Spinal cord (tissue), 10 donors: Measurements from ENCODE around the gene SGPL1. TPM values are rescaled to one million over a fixed set of nuclear protein-coding genes. Genes with fewer than 3 reads are reported as not detected.

Experiments used
- DNase-seq, 6 donors: peaks; one replicate each; pipeline versions ENCODE4 v3.0.0 to v3.0.0-alpha.2; 2013 to 2015; ENCODE audit warnings: low spot score in 6 of 6, low read depth in 4 of 6
- H3K27ac ChIP-seq: one replicate; pipeline ENCODE4 v1.5.1; 2013; ENCODE audit warnings: low read depth, low read length, control low read depth
- H3K27me3 ChIP-seq: one replicate; pipeline ENCODE4 v1.6.1; 2013; ENCODE audit warnings: low read length; ENCODE audit not compliant: control insufficient read depth, insufficient read depth
- H3K36me3 ChIP-seq: one replicate; pipeline ENCODE4 v1.6.1; 2013; ENCODE audit warnings: low read length; ENCODE audit not compliant: control insufficient read depth, insufficient read depth
- H3K4me1 ChIP-seq: one replicate; pipeline ENCODE4 v1.6.1; 2013; ENCODE audit warnings: low read length; ENCODE audit not compliant: control insufficient read depth, insufficient read depth
- H3K4me3 ChIP-seq: one replicate; pipeline ENCODE4 v1.5.1; 2013; ENCODE audit warnings: low read depth, low read length, control low read depth
- H3K9me3 ChIP-seq: one replicate; pipeline ENCODE4 v1.6.1; 2013; ENCODE audit warnings: low read length; ENCODE audit not compliant: control insufficient read depth, insufficient read depth
- WGBS: methylation state at CpG from one replicate; pipeline ENCODE4 v1.1.5; 2013; ENCODE audit warnings: missing lambda C conversion rate; ENCODE audit not compliant: insufficient coverage; 5-methylcytosine and 5-hydroxymethylcytosine counted together
- polyA plus RNA-seq, 2 donors: library from polyadenylated mRNA; unstranded; fragments of 120-200 nt; gene quantifications; one replicate each; pipeline ENCODE4 v1.2.1, GENCODE V29; 2013; ENCODE audit not compliant: insufficient read length in 2 of 2
- small RNA-seq: library from RNA; depleted of rRNA; stranded (forward); fragments of <200 nt; gene quantifications from one replicate; pipeline ENCODE3, GENCODE V24; 2014; ENCODE audit warnings: low replicate concordance
- total RNA-seq, 2 donors: library from RNA; depleted of rRNA in 1 of 2; stranded (reverse); fragments of 120-200 nt in 1 of 2; fragments of >200 nt in 1 of 2; gene quantifications; one replicate each; pipeline versions ENCODE4 v1.2.3 to v1.2.4, GENCODE V29; 2013 to 2014
- donor health status: healthy.

The SGPL1 gene
- total and polyA plus RNA-seq, 4 donors: 40.8 to 53.1 (median 49.2) TPM

- H3K27ac ChIP-seq: no peak overlapping the region
- H3K9me3 ChIP-seq: no peaks in the 10 kb centered on the region
- H3K4me1 ChIP-seq: peaks cover 27% of the 10 kb centered on the region
- 81% methylated on average over 4 of the region's 8 CpGs for WGBS
- no peaks in the 10 kb centered on the region for H3K36me3 ChIP-seq
- DNase-seq: no peak
- H3K27me3 ChIP-seq: no peaks in the 10 kb centered on the region
- no peak overlapping the region for H3K4me3 ChIP-seq
These were observed 107.9 kb downstream of the SGPL1 start for GRCh38 chr10:70923696-70924095.

- H3K9me3 ChIP-seq: no peaks in the 10 kb centered on the region
- no peaks in the 10 kb centered on the region for H3K27me3 ChIP-seq
- DNase-seq: peak in 2 of 6 donors; percentile 70 to 75
- H3K36me3 ChIP-seq: no peaks in the 10 kb centered on the region
- H3K4me1 ChIP-seq: peaks cover 22% of the 10 kb centered on the region
- WGBS: 17% methylated on average over 16 of the region's 22 CpGs
- no peak overlapping the region for H3K27ac ChIP-seq
- H3K4me3 ChIP-seq: no peak overlapping the region
These were observed 109.9 kb downstream of the SGPL1 start for GRCh38 chr10:70925377-70926225.

- Histone ChIP-seq H3K4me3 (no peak overlapping the region), H3K27ac (no peak overlapping the region), H3K9me3 (no peaks in the 10 kb centered on the region), H3K4me1 (peaks cover 22% of the 10 kb centered on the region), H3K27me3 (no peaks in the 10 kb centered on the region), H3K36me3 (no peaks in the 10 kb centered on the region)
- 74% methylated on average over 17 of the region's 18 CpGs for WGBS
- DNase-seq: peak in 1 of 6 donors; percentile 75
These were observed 110.7 kb downstream of the SGPL1 start for GRCh38 chr10:70926226-70927000.

- DNase-seq: peak in 1 of 6 donors; percentile 78
- no peaks in the 10 kb centered on the region for H3K27me3 ChIP-seq
- peaks cover 23% of the 10 kb centered on the region for H3K4me1 ChIP-seq
- H3K9me3 ChIP-seq: no peaks in the 10 kb centered on the region
- no peak overlapping the region for H3K4me3 ChIP-seq
- no peaks in the 10 kb centered on the region for H3K36me3 ChIP-seq
- no peak overlapping the region for H3K27ac ChIP-seq
- 73% methylated on average over 9 of the region's 13 CpGs for WGBS
These were observed 111.6 kb downstream of the SGPL1 start for GRCh38 chr10:70927189-70927943.

DNA sequence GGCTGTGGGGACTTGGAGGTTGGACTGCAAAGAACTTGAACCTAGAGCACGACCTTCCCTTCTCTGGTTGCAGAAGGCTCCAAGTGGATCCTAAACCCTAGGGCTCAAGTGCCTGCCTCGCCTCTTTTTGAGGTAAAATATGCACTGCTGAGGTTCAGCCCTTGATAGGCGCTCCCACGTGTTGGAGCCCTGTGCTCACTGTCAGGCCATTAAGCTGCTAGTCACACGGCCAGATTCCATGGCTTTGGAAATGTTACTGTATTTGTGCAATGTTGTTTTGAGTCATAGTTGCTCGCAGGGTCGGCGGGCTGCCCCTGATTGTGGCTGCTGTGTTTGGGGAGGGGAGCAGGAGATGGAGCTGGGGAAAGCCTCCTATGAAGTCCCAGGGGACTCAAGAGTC, 112.4 kb downstream of the SGPL1 start:
- no peak overlapping the region for H3K4me3 ChIP-seq
- H3K27me3 ChIP-seq: no peaks in the 10 kb centered on the region
- DNase-seq: no peak
- H3K27ac ChIP-seq: no peak overlapping the region
- no peaks in the 10 kb centered on the region for H3K9me3 ChIP-seq
- H3K4me1 ChIP-seq: peaks cover 27% of the 10 kb centered on the region
- WGBS: 76% methylated on average over 8 of the region's 8 CpGs
- H3K36me3 ChIP-seq: no peaks in the 10 kb centered on the region

- peak in 1 of 6 donors; percentile 48 for DNase-seq
- H3K27me3 ChIP-seq: no peaks in the 10 kb centered on the region
- peaks cover 29% of the 10 kb centered on the region for H3K4me1 ChIP-seq
- H3K9me3 ChIP-seq: no peaks in the 10 kb centered on the region
- WGBS: 61% methylated on average over 13 of the region's 17 CpGs
- no peaks in the 10 kb centered on the region for H3K36me3 ChIP-seq
- H3K27ac ChIP-seq: no peak overlapping the region
- H3K4me3 ChIP-seq: no peak overlapping the region
These were observed 114.7 kb downstream of the SGPL1 start for GRCh38 chr10:70930263-70931000.

Small RNA genes within 50 kb of the gene (small RNA-seq; reads per million reads assigned to genes)
- not detected for gene RPS26P40

Other genes starting within 250 kb of the SGPL1 start
- under 1 TPM; 0.40 to 0.44 TPM for gene PRF1, start 213.2 kb upstream of the SGPL1 start, total RNA-seq
- under 1 TPM; 0.16 to 0.39 TPM for gene PRF1, start 213.2 kb upstream of the SGPL1 start, polyA plus RNA-seq
- 1 to 10 TPM; 2.3 to 4.7 TPM for gene ADAMTS14, start 143.4 kb upstream of the SGPL1 start, total RNA-seq
- 1 to 10 TPM; 2.0 to 4.7 TPM for gene ADAMTS14, start 143.4 kb upstream of the SGPL1 start, polyA plus RNA-seq
- gene TBATA, start 30.6 kb upstream of the SGPL1 start, total RNA-seq: not detected
- not detected for gene TBATA, start 30.6 kb upstream of the SGPL1 start, polyA plus RNA-seq
- 10 to 100 TPM; 29.2 to 76.1 TPM for gene PCBD1, start 72.6 kb downstream of the SGPL1 start, total RNA-seq
- gene PCBD1, start 72.6 kb downstream of the SGPL1 start, polyA plus RNA-seq: 10 to 100 TPM; 77.5 to 88.1 TPM